Peyer's patch (tissue), 4 donors: ENCODE data around the gene TTC16. TPM values are rescaled to one million over a fixed set of nuclear protein-coding genes. Genes with fewer than 3 reads are reported as not detected.

Experiments used
- DNase-seq, 3 donors: peaks; one replicate each; pipeline ENCODE4 v3.0.0-alpha.2; 2017 to 2019
- H3K27ac ChIP-seq, 4 donors: fragments of 200-600 bp; sonication (generic); one replicate each; pipeline ENCODE4 v1.5.1; 2016 to 2019
- H3K27me3 ChIP-seq, 2 donors: fragments of 200-600 bp; sonication (generic); one replicate each; pipeline ENCODE4 v1.5.1; 2019
- H3K36me3 ChIP-seq, 3 donors: fragments of 200-600 bp; sonication (generic); one replicate each; pipeline ENCODE4 v1.5.1; 2016 to 2019
- H3K4me1 ChIP-seq, 4 donors: fragments of 200-600 bp; sonication (generic); one replicate each; pipeline ENCODE4 v1.5.1; 2016 to 2019
- H3K4me3 ChIP-seq, 4 donors: fragments of 200-600 bp; sonication (generic); 1 replicate in 3 of 4; 2 replicates in 1 of 4; pipeline ENCODE4 v1.5.1; 2016 to 2019; ENCODE audit warnings: mild to moderate bottlenecking in 1 of 4
- H3K9me3 ChIP-seq, 4 donors: fragments of 200-600 bp; sonication (generic); one replicate each; pipeline ENCODE4 v1.5.1; 2016 to 2019; ENCODE audit warnings: mild to moderate bottlenecking in 1 of 4
- POLR2A ChIP-seq, 2 donors: fragments of 450-650 bp; IDR thresholded peaks; one replicate each; pipeline ENCODE4 v1.5.1; 2017; ENCODE audit warnings: antibody characterized with exemption in 2 of 2, mild to moderate bottlenecking in 2 of 2, moderate library complexity in 2 of 2
- total RNA-seq, 4 donors: library from RNA; depleted of rRNA; stranded (reverse); fragments of >200 nt; gene quantifications; one replicate each; pipeline ENCODE4 v1.1.0, GENCODE V29; 2016
- TF ChIP-seq, protein P1 (sequence below), 6 experiments: fragments of 450-650 bp in 4 of 6; fragments of 200-600 bp in 2 of 6; sonication (generic) in 1 of 6; IDR thresholded peaks; one replicate each; pipeline ENCODE4 v1.5.1; 2017 to 2019; ENCODE audit warnings: antibody characterized with exemption in 6 of 6, mild to moderate bottlenecking in 3 of 6, moderate library complexity in 1 of 6

TTC16 gene
- total RNA-seq, 4 donors from 2014 or later = not detected

DNA sequence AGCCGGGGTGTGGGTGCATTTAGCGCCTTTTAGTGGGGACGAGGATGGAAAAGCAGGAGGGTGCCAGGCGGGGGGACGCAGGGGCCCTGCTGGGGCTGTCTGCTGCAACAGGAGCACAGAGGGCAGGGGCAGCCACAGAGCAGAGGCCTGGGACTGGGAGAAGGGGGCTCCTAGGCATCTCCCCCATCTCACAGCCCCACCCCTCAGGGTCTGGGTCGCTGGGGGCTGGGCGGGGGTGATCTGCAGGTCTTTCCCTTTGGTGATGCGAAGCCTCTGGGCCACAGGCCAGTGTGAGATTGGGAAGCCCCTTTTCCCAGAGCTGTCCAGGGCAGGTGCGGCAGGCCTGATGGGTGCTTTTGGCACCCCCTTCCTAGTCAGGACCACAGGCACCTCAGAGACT is 14.4 kb downstream of the TTC16 start:
- DNase-seq = no peak
- no peaks in the 10 kb centered on the region for H3K9me3 ChIP-seq
- no peaks in the 10 kb centered on the region for H3K27me3 ChIP-seq
- H3K36me3 ChIP-seq = peaks cover 0 to 15% (median 0%) of the 10 kb centered on the region in 3 donors
- H3K4me1 ChIP-seq = peaks cover 0 to 7% (median 3%) of the 10 kb centered on the region in 4 donors
- TF ChIP-seq, protein P1, sequence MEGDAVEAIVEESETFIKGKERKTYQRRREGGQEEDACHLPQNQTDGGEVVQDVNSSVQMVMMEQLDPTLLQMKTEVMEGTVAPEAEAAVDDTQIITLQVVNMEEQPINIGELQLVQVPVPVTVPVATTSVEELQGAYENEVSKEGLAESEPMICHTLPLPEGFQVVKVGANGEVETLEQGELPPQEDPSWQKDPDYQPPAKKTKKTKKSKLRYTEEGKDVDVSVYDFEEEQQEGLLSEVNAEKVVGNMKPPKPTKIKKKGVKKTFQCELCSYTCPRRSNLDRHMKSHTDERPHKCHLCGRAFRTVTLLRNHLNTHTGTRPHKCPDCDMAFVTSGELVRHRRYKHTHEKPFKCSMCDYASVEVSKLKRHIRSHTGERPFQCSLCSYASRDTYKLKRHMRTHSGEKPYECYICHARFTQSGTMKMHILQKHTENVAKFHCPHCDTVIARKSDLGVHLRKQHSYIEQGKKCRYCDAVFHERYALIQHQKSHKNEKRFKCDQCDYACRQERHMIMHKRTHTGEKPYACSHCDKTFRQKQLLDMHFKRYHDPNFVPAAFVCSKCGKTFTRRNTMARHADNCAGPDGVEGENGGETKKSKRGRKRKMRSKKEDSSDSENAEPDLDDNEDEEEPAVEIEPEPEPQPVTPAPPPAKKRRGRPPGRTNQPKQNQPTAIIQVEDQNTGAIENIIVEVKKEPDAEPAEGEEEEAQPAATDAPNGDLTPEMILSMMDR (IDR thresholded peaks at IDR 0.05) = no peak
- TF ChIP-seq POLR2A (IDR thresholded peaks at IDR 0.05) = no peak
- H3K4me3 ChIP-seq = no peak overlapping the region
- no peak overlapping the region for H3K27ac ChIP-seq

DNA sequence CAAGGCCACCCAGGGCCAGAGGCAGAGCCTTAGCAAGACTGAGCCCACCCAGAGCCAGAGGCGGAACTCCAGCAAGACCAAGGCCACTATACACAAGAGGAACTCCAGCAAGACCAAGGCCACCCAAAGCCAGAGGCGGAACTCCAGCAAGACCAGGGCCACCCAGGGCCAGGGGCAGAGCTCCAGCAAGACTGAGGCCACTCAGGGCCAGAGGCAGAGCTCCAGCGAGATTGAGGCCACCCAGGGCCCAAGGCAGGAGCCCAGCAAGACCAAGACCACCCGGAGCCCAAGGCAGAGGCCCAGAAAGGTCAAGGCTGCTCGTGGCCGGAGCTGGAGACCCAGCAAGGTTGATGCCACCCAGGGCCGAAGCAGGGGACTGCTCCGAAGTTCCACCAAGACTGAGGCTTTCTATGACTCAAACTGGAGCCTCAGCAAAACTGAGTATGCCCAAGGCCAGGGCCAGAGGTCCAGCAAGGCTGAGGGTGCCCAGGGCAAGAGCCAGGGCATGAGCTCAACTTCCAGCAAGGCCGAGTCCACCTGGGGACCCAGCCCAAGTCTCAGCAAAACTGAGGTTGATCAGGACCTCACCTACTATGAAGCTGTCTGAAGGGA is 15.0 kb downstream of the TTC16 start:
- Histone ChIP-seq H3K27ac (no peak overlapping the region), H3K4me3 (no peak overlapping the region), H3K27me3 (no peaks in the 10 kb centered on the region), H3K36me3 (peaks cover 0 to 15% (median 0%) of the 10 kb centered on the region in 3 donors), H3K9me3 (no peaks in the 10 kb centered on the region), H3K4me1 (peaks cover 0 to 7% (median 3%) of the 10 kb centered on the region in 4 donors)
- TF ChIP-seq, protein P1 (IDR thresholded peaks at IDR 0.05) = no peak
- no peak for TF ChIP-seq POLR2A (IDR thresholded peaks at IDR 0.05)
- no peak for DNase-seq

DNA sequence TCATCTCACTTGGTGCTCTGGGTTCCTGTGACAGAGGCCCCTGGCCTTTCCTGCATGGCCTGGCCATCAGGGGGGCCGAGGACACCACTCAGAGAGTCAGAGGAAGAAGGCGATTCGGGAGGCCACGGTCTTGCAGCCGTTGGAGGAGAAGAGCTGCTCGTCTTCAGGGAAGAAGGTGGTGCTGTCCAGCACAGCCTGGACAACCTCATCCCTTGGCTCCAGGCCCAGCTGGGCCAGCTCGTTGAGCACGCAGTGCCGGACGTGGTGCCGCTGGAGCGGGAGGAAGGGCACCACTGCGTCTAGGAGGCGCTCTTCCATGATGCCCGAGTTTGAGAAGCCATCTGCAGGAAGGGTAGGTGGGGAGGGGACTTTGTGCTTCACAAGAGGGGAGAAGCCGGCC is 16.1 kb downstream of the TTC16 start:
- no peaks in the 10 kb centered on the region for H3K27me3 ChIP-seq

DNA sequence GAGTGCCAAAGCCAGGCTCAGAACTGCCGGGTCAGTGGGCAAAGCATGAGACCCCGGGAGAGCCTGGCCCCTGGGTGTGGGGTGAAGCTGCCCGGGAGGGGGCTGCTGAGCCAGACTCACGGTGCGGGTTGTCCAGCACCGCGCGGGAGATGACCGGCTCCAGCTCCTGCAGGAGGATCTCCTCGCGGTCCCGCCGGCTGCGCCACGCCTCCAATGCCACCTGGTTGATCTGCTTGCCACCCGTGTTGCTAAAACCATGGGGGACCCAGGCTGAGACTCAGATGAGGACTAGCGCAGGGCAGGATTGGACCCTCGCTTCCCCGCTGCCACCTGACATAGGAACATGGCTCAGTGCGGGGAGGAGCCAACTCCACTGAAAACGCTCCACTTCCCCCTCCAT is 16.6 kb downstream of the TTC16 start:
- Histone ChIP-seq H3K9me3 (no peaks in the 10 kb centered on the region), H3K27ac (no peak overlapping the region), H3K4me3 (no peak overlapping the region), H3K36me3 (peaks cover 0 to 15% (median 0%) of the 10 kb centered on the region in 3 donors), H3K27me3 (no peaks in the 10 kb centered on the region), H3K4me1 (peaks cover 0 to 7% (median 3%) of the 10 kb centered on the region in 4 donors)
- no peak for TF ChIP-seq POLR2A (IDR thresholded peaks at IDR 0.05)
- no peak for DNase-seq

More for the DNA sequence above, 16.1 kb downstream of the TTC16 start:
- H3K36me3 ChIP-seq = peaks cover 0 to 15% (median 0%) of the 10 kb centered on the region in 3 donors
- no peak for DNase-seq
- peaks cover 0 to 7% (median 3%) of the 10 kb centered on the region in 4 donors for H3K4me1 ChIP-seq
- no peaks in the 10 kb centered on the region for H3K9me3 ChIP-seq
- no peak for TF ChIP-seq POLR2A (IDR thresholded peaks at IDR 0.05)
- TF ChIP-seq, protein P1 (IDR thresholded peaks at IDR 0.05) = no peak
- no peak overlapping the region for H3K4me3 ChIP-seq
- H3K27ac ChIP-seq = no peak overlapping the region

DNA sequence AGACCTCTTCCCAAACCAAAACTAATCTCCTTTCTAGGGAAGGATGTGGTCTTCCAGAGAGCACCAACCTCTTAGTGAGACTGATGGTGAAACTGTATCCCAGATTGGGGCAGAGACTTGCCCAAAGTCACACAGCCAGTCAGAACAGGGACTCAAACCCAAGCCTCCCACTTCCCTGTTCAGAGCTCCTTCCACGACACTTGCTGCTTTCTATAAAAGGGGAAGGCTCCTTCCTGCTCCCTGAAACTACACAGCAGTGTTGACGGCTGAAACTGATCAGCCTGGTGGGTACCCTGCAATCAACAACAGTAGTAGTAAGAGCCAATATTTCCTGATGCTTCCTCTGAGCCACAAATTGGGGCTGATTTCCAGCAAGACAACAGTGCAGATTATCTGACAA is 17.7 kb downstream of the TTC16 start:
- peaks cover 0 to 7% (median 3%) of the 10 kb centered on the region in 4 donors for H3K4me1 ChIP-seq
- no peaks in the 10 kb centered on the region for H3K9me3 ChIP-seq
- no peak overlapping the region for H3K4me3 ChIP-seq
- DNase-seq = no peak
- H3K27ac ChIP-seq = peak overlapping the region in 1 of 4 donors; percentile 25
- H3K36me3 ChIP-seq = peaks cover 0 to 18% (median 0%) of the 10 kb centered on the region in 3 donors
- TF ChIP-seq, protein P1 (IDR thresholded peaks at IDR 0.05) = no peak
- no peak for TF ChIP-seq POLR2A (IDR thresholded peaks at IDR 0.05)
- no peaks in the 10 kb centered on the region for H3K27me3 ChIP-seq

DNA sequence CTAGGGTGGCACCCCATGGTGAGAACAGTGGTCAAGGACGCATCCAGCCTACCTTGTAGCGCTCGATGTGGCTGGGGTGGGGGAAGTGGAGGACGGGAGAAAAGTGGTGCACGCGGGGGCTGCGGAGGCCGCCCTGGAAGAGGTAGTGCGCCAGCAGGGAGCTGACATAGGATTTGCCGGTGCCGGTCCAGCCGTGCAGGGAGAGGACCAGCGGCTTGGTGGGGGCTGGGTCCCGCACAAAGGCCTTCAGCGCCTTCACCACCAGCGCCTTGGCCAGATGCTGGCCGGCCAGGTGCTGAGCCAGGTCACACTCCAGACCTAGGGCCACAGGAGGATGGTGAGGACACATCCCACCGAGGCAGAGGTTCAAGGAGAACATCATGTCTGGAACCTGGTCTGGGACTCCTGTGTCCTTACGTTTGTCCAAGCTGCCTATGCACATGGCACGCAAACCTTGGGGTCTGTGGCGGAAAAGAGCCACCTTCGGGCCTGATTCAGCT is 18.4 kb downstream of the TTC16 start:
- Histone ChIP-seq H3K4me3 (peak overlapping the region; percentile 51 to 84 (median 69)), H3K27me3 (no peaks in the 10 kb centered on the region), H3K4me1 (peaks cover 0 to 7% (median 3%) of the 10 kb centered on the region in 4 donors), H3K9me3 (no peaks in the 10 kb centered on the region), H3K36me3 (peaks cover 0 to 20% (median 0%) of the 10 kb centered on the region in 3 donors), H3K27ac (peak overlapping the region; percentile 85 to 97 (median 92))
- no peak for DNase-seq
- TF ChIP-seq, protein P1 (IDR thresholded peaks at IDR 0.05) = no peak
- no peak for TF ChIP-seq POLR2A (IDR thresholded peaks at IDR 0.05)
